GM13977 (cell line): ENCODE results near the gene CCDC33.
A peak's percentile ranks its signal among the peaks of the same experiment; 100 is the strongest.

ENCODE experiments used
- DNase-seq: peaks from one replicate; pipeline ENCODE4 v3.0.0; 2012; ENCODE audit warnings: low spot score
- CTCF ChIP-seq: IDR thresholded peaks from 2 replicates; pipeline ENCODE4 v1.5.1; 2012; ENCODE audit warnings: mild to moderate bottlenecking, control low read depth; ENCODE audit not compliant: insufficient read depth; ENCODE audit errors: extremely low read depth, missing control alignments
- in situ Hi-C: fragments of 300-500 bp; cut with MboI; formaldehyde crosslinking; loops from one replicate; pipeline ENCODE4 v1.12.0; 2022; ENCODE audit warnings: low sequenced_read_pairs, low pct_unique_long_range_greater_than_20kb, mixed read lengths, inconsistent platforms; ENCODE audit not compliant: unreplicated experiment

The CCDC33 gene

DNA sequence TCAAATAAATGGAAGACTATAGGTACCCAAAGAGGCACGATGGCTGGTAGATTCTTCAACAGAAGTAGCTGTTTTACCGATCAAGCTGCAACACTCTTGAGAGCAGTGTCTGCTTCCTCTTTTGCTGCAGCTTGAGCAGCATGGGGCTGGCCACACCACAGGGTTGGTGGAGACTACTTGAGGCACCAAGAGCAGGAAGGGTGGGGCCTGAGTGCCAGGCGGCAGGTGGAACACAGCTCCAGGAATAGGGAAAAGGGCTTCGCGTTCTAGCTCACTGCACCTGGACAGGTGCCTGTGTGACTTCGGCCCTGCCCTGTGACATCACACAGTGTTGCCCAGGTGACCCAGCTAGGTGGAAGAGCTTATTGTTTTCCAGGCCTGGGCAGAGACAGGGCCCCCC is at the start of gene CCDC33:
Gene CCDC33, plus strand, starts transcription at position 365 of the 400 bp plus-strand sequence. CDS start 394 bp downstream, outside the sequence.
- no peak for TF ChIP-seq CTCF
- DNase-seq: peak; percentile 64
- in situ Hi-C loops: no loop called here

DNA sequence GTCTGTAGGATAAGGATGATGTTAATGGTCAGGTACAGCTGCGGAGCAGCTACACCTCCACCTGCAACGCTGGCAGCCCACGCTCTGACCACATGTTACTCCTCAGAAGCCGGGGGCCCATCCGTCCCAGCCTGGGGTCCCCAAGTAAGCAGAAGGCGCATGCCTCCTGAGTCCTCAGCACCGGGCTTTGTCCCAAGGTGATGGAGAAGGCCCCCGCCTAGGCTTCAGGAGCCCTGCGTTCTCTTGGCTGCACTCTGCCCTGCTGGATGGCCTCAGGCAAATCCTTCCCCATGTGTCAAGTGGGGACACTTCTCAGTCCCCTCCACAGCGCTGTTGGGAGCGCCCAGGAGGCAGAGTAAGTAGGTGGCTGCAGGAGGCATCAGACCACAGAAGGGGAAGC is 47.9 kb upstream of the CCDC33 start:
- no peak for DNase-seq
- in situ Hi-C loops: no loop called here
- TF ChIP-seq CTCF: no peak

DNA sequence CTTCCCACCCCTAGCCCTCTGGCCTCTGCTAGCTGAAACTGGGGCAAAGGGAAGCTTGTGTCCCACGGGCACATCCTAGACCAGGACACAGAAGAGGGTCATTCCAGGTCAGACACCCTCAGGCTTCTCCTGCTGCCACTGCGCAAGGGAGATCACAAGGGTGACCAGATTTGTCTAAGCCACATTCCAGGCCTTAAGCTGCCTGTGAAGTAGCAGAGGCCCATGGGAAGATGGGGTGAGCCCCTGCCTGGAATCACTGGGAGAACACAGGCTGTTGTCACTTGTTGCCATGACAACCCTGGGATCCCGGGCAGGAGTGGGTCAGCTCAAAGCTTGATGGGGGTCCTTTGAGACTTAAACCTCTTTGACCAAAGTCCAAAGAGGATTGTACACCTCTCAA is 44.3 kb upstream of the CCDC33 start:
- no peak for TF ChIP-seq CTCF
- in situ Hi-C loops: no loop called here
- no peak for DNase-seq

- in situ Hi-C loops: no loop called here
- DNase-seq: no peak
- TF ChIP-seq CTCF: no peak
Observed at GRCh38 chr15:74192751-74193150, 43.4 kb upstream of the CCDC33 start.

DNA sequence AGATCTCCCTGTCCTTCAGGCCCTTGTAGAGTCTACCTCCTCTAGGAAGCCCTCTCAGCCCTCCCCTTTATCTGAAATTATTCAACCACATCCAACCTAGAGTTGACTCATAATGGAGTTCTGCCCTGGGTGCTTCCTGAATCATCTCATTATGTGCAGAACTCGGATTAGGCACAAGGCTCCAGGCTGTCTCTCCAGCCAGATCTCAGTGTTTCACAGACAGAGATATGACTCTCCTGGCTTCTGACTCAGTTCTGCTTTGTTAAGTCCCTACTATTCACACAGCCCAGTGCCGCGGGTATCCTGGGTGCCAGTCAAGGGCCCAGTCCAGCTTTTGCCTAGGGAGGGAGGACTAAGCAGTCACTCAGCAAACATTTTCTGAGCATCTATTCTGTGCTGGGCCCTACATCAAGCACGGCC is 42.8 kb upstream of the CCDC33 start:
- in situ Hi-C loops: no loop called here
- no peak for TF ChIP-seq CTCF
- DNase-seq: no peak

DNA sequence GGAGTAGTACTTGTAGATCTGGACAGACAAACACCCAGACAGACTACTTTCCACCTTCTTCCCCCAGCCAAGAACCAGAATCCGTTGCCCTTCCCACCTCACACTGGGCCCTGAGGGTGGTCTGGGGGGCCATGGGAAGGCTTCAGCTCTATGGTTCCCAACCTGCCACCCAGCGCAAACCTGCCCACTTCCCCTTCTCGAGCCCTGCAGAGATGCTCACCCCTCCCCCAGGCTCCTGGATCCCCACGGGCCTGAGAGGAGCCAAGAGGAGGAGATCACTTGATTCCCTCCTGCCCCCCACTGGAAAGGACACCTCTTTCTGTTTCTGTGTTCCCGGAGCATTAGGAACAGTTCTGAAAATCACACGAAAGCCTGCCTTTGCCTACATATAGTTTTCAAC is 42.2 kb upstream of the CCDC33 start:
- DNase-seq: no peak
- no peak for TF ChIP-seq CTCF
- in situ Hi-C loops: no loop called here
